HEK293T (cell line): Measurements from ENCODE around the gene ANGEL1.

Experiments used
- ARNT ChIP-seq: fragments of 450-650 bp; IDR thresholded peaks from 2 replicates; pipeline ENCODE4 v1.6.1; 2017; ENCODE audit warnings: mild to moderate bottlenecking
- BHLHE40 ChIP-seq: fragments of 450-650 bp; IDR thresholded peaks from 2 replicates; pipeline ENCODE4 v1.6.1; 2016; ENCODE audit warnings: mild to moderate bottlenecking, moderate library complexity, borderline replicate concordance
- ELF4 ChIP-seq: fragments of 450-650 bp; IDR thresholded peaks from 2 replicates; pipeline ENCODE4 v1.6.1; 2017; ENCODE audit warnings: antibody characterized with exemption
- FOXA1 ChIP-seq: fragments of 450-650 bp; IDR thresholded peaks from 2 replicates; pipeline ENCODE4 v1.6.1; 2016; ENCODE audit warnings: mild to moderate bottlenecking
- FOXK2 ChIP-seq: fragments of 450-650 bp; IDR thresholded peaks from 2 replicates; pipeline ENCODE4 v1.6.1; 2016; ENCODE audit warnings: mild to moderate bottlenecking
- FOXM1 ChIP-seq: fragments of 450-650 bp; IDR thresholded peaks from 2 replicates; pipeline ENCODE4 v1.6.1; 2017; ENCODE audit warnings: mild to moderate bottlenecking, borderline replicate concordance
- HDGF ChIP-seq: fragments of 450-650 bp; IDR thresholded peaks from 2 replicates; pipeline ENCODE4 v1.6.1; 2017; ENCODE audit warnings: antibody characterized with exemption, borderline replicate concordance
- LEF1 ChIP-seq: fragments of 450-650 bp; IDR thresholded peaks from 2 replicates; pipeline ENCODE4 v1.6.1; 2017; ENCODE audit warnings: mild to moderate bottlenecking, borderline replicate concordance
- NFRKB ChIP-seq: fragments of 450-650 bp; IDR thresholded peaks from 2 replicates; pipeline ENCODE4 v1.6.1; 2016; ENCODE audit warnings: mild to moderate bottlenecking, moderate library complexity
- SP1 ChIP-seq: fragments of 450-650 bp; IDR thresholded peaks from 2 replicates; pipeline ENCODE4 v1.6.1; 2017
- SUZ12 ChIP-seq: fragments of 450-650 bp; IDR thresholded peaks from 2 replicates; pipeline ENCODE4 v1.6.1; 2016; ENCODE audit warnings: mild to moderate bottlenecking
- TARDBP ChIP-seq: fragments of 450-650 bp; IDR thresholded peaks from 2 replicates; pipeline ENCODE4 v1.6.1; 2016
- ZNF384 ChIP-seq: fragments of 450-650 bp; IDR thresholded peaks from 2 replicates; pipeline ENCODE4 v1.6.1; 2016
- TF ChIP-seq, protein P1 (sequence below): fragments of 450-650 bp; IDR thresholded peaks from 2 replicates; pipeline ENCODE4 v1.6.1; 2016

DNA sequence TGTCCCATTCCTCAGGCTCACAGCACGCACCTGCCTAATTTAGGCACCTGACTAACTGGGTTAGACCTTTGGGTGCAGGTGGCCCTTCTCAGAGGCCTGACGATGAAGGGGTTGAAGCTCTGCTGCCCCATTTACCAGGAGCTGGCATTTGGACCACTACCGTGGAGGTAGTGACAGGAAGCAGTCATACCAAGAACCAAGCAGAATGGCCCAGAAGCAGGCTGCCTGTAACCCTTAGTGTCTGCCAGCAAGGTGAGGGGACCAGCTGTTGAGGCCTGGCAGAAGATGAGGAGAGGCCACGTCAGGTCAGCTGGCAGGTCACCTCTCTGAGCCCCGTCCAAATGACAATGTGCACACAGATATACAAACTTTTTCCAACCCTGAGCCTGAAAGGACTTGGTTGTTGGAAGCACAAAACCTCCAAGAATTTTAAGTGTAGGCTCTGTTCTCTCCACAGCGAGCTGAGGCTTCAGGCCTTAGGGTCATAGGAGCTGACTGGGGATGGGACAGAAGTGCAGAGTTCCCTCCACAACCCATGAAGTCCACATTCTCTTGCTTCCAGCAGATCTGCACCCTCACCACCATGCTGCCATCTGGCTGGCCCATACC lies 28.3 kb downstream of the ANGEL1 start:
- no peak for TF ChIP-seq ELF4
- no peak for TF ChIP-seq SUZ12
- TF ChIP-seq FOXM1 = no peak
- TF ChIP-seq HDGF = no peak
- no peak for TF ChIP-seq TARDBP
- TF ChIP-seq, protein P1, sequence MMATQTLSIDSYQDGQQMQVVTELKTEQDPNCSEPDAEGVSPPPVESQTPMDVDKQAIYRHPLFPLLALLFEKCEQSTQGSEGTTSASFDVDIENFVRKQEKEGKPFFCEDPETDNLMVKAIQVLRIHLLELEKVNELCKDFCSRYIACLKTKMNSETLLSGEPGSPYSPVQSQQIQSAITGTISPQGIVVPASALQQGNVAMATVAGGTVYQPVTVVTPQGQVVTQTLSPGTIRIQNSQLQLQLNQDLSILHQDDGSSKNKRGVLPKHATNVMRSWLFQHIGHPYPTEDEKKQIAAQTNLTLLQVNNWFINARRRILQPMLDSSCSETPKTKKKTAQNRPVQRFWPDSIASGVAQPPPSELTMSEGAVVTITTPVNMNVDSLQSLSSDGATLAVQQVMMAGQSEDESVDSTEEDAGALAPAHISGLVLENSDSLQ = no peak
- no peak for TF ChIP-seq SP1
- TF ChIP-seq BHLHE40 = no peak
- TF ChIP-seq LEF1 = no peak
- no peak for TF ChIP-seq ZNF384
- TF ChIP-seq FOXK2 = no peak
- TF ChIP-seq FOXA1 = no peak
- no peak for TF ChIP-seq NFRKB
- TF ChIP-seq ARNT = no peak
